HFF-Myc (cell line): ENCODE data around the gene HOOK2.
"Not testable (repeated sequence)": the region's sequence is repeated elsewhere in the genome, so short reads cannot be mapped to it uniquely, and the experiment has no call there.

Experiments
- DNase-seq: peaks from one replicate; pipeline ENCODE4 v3.0.0-alpha.2; 2011; ENCODE audit warnings: low read depth; ENCODE audit errors: extremely low read depth
- H3K4me3 ChIP-seq: replicated peaks from 2 replicates; pipeline ENCODE4 v1.5.1; 2011; ENCODE audit warnings: low read depth, mild to moderate bottlenecking, control low read depth, low read length
- CTCF ChIP-seq: IDR thresholded peaks from 2 replicates; pipeline ENCODE4 v1.5.1; 2012; ENCODE audit warnings: mild to moderate bottlenecking, low read depth, low read length, control low read depth; ENCODE audit errors: missing control alignments

Gene HOOK2, protein sequence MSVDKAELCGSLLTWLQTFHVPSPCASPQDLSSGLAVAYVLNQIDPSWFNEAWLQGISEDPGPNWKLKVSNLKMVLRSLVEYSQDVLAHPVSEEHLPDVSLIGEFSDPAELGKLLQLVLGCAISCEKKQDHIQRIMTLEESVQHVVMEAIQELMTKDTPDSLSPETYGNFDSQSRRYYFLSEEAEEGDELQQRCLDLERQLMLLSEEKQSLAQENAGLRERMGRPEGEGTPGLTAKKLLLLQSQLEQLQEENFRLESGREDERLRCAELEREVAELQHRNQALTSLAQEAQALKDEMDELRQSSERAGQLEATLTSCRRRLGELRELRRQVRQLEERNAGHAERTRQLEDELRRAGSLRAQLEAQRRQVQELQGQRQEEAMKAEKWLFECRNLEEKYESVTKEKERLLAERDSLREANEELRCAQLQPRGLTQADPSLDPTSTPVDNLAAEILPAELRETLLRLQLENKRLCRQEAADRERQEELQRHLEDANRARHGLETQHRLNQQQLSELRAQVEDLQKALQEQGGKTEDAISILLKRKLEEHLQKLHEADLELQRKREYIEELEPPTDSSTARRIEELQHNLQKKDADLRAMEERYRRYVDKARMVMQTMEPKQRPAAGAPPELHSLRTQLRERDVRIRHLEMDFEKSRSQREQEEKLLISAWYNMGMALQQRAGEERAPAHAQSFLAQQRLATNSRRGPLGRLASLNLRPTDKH

DNA sequence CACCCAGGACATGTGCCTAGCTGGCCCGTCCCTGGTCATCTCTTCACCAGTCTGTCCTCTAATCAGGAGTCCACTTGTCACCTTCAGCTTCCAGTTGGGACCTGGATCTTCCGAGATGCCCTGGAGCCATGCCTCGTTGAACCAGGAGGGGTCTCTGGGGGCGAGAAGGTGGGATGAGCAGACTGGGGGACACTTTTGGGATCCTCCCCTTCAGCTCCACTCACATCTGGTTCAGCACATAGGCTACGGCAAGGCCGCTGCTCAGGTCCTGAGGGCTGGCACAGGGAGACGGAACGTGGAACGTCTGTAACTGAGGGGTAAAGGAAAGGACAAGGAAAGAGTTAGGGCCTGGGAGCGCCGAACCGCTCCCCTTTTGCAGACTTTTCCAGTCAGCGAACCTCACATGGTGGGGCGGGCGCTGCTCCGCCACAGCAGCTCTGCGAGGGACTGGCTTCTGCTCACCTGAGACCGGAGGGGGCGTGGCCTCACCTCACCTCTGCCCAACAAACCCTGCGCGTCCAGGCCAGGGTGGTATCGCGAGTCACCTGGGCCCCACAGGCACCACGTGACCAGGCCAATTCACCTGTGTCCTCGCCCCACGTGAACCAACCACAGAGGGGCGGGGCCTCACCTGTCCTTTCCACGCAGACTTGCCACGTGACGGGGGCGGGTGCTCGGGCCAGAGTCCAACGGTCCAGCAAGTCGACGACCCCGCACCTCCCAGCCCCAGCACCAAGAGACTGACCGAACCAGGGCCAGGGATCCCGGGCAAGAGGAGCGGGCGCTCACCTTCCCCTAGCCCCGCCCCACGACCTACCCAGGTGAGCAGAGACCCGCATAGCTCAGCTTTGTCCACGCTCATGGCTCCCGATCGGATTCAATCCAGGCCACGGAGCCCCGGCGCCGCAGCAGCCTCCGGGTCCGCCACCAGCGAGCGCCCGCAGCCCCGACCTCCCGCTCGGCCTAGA, at the start of gene HOOK2:
Gene HOOK2 (minus strand): TSS at position 965 of the 968 bp plus-strand sequence. CDS start 103 bp downstream, at position 862.
- no peak for TF ChIP-seq CTCF
- no peak for DNase-seq

GRCh38 chr19:12821761-12822160, 46.4 kb upstream of the HOOK2 start:
- no peak overlapping the region for H3K4me3 ChIP-seq
- DNase-seq, result no peak
- no peak for TF ChIP-seq CTCF

More for the DNA sequence above, at the start of gene HOOK2:
- peak within 1 kb of the TSS; percentile 76 for H3K4me3 ChIP-seq

- DNase-seq, H3K4me3 ChIP-seq: not testable (repeated sequence)
Measured at GRCh38 chr19:12817810-12818209, 42.5 kb upstream of the HOOK2 start.

- not testable (repeated sequence) for H3K4me3 ChIP-seq, DNase-seq
Measured at GRCh38 chr19:12817188-12817587, 41.8 kb upstream of the HOOK2 start.

- TF ChIP-seq CTCF, result no peak
- DNase-seq, result no peak
- H3K4me3 ChIP-seq, result no peak overlapping the region
Measured at GRCh38 chr19:12815088-12815487, 39.7 kb upstream of the HOOK2 start.

GRCh38 chr19:12806242-12807081, 31.1 kb upstream of the HOOK2 start, which contains the start of gene RNASEH2A:
RNASEH2A (plus strand) TSS chr19:12806584; CDS start chr19:12806674, 90 bp downstream.
- no peak for TF ChIP-seq CTCF
- DNase-seq, result no peak
- H3K4me3 ChIP-seq, result peak within 1 kb of the TSS; percentile 72

- DNase-seq, result no peak
- H3K4me3 ChIP-seq, result no peak overlapping the region
- no peak for TF ChIP-seq CTCF
Measured at GRCh38 chr19:12804051-12804450, 28.7 kb upstream of the HOOK2 start.
